CD4-positive, alpha-beta memory T cell (primary cell): ENCODE measurements around the gene KCNB1. TPM values are rescaled to one million over a fixed set of nuclear protein-coding genes. Genes with fewer than 3 reads are reported as not detected.

Source experiments
- CTCF ChIA-PET: fragments of 350-600 bp; sonication (Branson Sonifier 250); formaldehyde crosslinking; loops from one replicate; lab custom pipeline; 2021; ENCODE audit warnings: inconsistent platforms; ENCODE audit not compliant: partially characterized antibody; lab: Charles Lee
- POLR2A ChIA-PET: fragments of 350-600 bp; sonication (Branson Sonifier 250); formaldehyde crosslinking; loops from one replicate; lab custom pipeline; 2021; ENCODE audit not compliant: partially characterized antibody; lab: Charles Lee
- DNase-seq, 5 donors: peaks; one replicate each; pipeline versions ENCODE4 v3.0.0 to v3.0.0-alpha.2; 2020 to 2022; ENCODE audit warnings: mixed read lengths in 1 of 5
- H3K27ac ChIP-seq: one replicate; pipeline ENCODE4 v1.7.0; 2013; ENCODE audit warnings: low read depth, low read length
- H3K27me3 ChIP-seq: 2 replicates; pipeline ENCODE4 v1.7.0; 2013; ENCODE audit warnings: mild to moderate bottlenecking, low read length, moderate library complexity; ENCODE audit not compliant: insufficient read depth
- H3K36me3 ChIP-seq: 2 replicates; pipeline ENCODE4 v1.7.0; 2013; ENCODE audit warnings: mild to moderate bottlenecking, low read length, moderate library complexity; ENCODE audit not compliant: insufficient read depth
- H3K4me1 ChIP-seq: 2 replicates; pipeline ENCODE4 v1.7.0; 2013; ENCODE audit warnings: mild to moderate bottlenecking, low read length, moderate library complexity; ENCODE audit not compliant: insufficient read depth
- H3K4me3 ChIP-seq, 2 donors: one replicate each; pipeline ENCODE4 v1.7.0; 2013; ENCODE audit warnings: low read length in 2 of 2, mild to moderate bottlenecking in 1 of 2
- H3K9me3 ChIP-seq, 2 donors: one replicate each; pipeline ENCODE4 v1.7.0; 2013; ENCODE audit warnings: low read length in 2 of 2, control low read depth in 1 of 2; ENCODE audit not compliant: control insufficient read depth in 1 of 2
- H3K27ac Mint-ChIP-seq, 7 donors: one replicate each; pipeline ENCODE4 v1.8.0; 2020 to 2021; ENCODE audit warnings: mixed read lengths in 7 of 7, mild to moderate bottlenecking in 6 of 7, inconsistent platforms in 3 of 7, moderate library complexity in 3 of 7
- H3K27me3 Mint-ChIP-seq, 2 donors: one replicate each; pipeline ENCODE4 v1.8.0; 2020 to 2021; ENCODE audit warnings: mixed read lengths in 2 of 2
- H3K36me3 Mint-ChIP-seq, 2 donors: one replicate each; pipeline ENCODE4 v1.8.0; 2020 to 2021; ENCODE audit warnings: mixed read lengths in 2 of 2, inconsistent platforms in 1 of 2, mild to moderate bottlenecking in 1 of 2
- H3K4me1 Mint-ChIP-seq, 4 donors: one replicate each; pipeline ENCODE4 v1.8.0; 2020 to 2021; ENCODE audit warnings: mixed read lengths in 4 of 4, mild to moderate bottlenecking in 1 of 4
- H3K4me3 Mint-ChIP-seq, 8 donors: one replicate each; pipeline ENCODE4 v1.8.0; 2020 to 2021; ENCODE audit warnings: mixed read lengths in 8 of 8, mild to moderate bottlenecking in 7 of 8, moderate library complexity in 6 of 8, inconsistent platforms in 3 of 8
- H3K9me3 Mint-ChIP-seq, 8 donors: one replicate each; pipeline ENCODE4 v1.8.0; 2020 to 2021; ENCODE audit warnings: mixed read lengths in 8 of 8, mild to moderate bottlenecking in 5 of 8, inconsistent platforms in 3 of 8, moderate library complexity in 1 of 8
- intact Hi-C: fragments of 100-400 bp; cut with micrococcal nuclease; formaldehyde crosslinking; loops from one replicate; pipeline ENCODE4 v1.15.1; 2023
- polyA plus RNA-seq, 2 donors: library from polyadenylated mRNA; unstranded; fragments of 300-500 nt; fragmentation: Illumina TruSeq; gene quantifications; one replicate each; pipeline ENCODE4 v1.2.3, GENCODE V29; 2021
- total RNA-seq, 2 experiments: library from RNA; stranded (reverse); gene quantifications; one replicate each; pipeline ENCODE4 v1.2.3, GENCODE V29; 2021

Gene KCNB1
- total and polyA plus RNA-seq, 4 experiments from 2014 or later = 0.09 TPM; not detected in 3

- no peaks in the 10 kb centered on the region for H3K9me3 ChIP-seq
- POLR2A ChIA-PET = no interaction called here
- H3K27ac Mint-ChIP-seq = peak overlapping the region in 2 of 7 donors; percentile 7 to 16
- H3K36me3 Mint-ChIP-seq = no peaks in the 10 kb centered on the region
- no peak for DNase-seq
- peaks cover 0 to 3% (median 0%) of the 10 kb centered on the region in 8 donors for H3K9me3 Mint-ChIP-seq
- CTCF ChIA-PET = no interaction called here
- H3K27ac ChIP-seq = no peak overlapping the region
- H3K4me1 Mint-ChIP-seq = no peaks in the 10 kb centered on the region
- peaks cover 3% of the 10 kb centered on the region for H3K27me3 ChIP-seq
- H3K4me3 Mint-ChIP-seq = no peak overlapping the region
- intact Hi-C loops = no loop called here
- H3K36me3 ChIP-seq = no peaks in the 10 kb centered on the region
- H3K27me3 Mint-ChIP-seq = peaks cover 9 to 12% of the 10 kb centered on the region in 2 donors
- H3K4me3 ChIP-seq = no peak overlapping the region
- no peaks in the 10 kb centered on the region for H3K4me1 ChIP-seq
Measured at GRCh38 chr20:49348563-49348962, 133.9 kb downstream of the KCNB1 start.

- Histone ChIP-seq H3K4me1 (no peaks in the 10 kb centered on the region), H3K27me3 (peaks cover 3% of the 10 kb centered on the region), H3K9me3 (no peaks in the 10 kb centered on the region), H3K27ac (no peak overlapping the region), H3K4me3 (no peak overlapping the region), H3K36me3 (no peaks in the 10 kb centered on the region)
- Mint-ChIP-seq H3K4me3 (no peak overlapping the region), H3K4me1 (no peaks in the 10 kb centered on the region), H3K27me3 (peaks cover 12 to 13% of the 10 kb centered on the region in 2 donors), H3K27ac (peak overlapping the region in 2 of 7 donors; percentile 1 to 74), H3K9me3 (peaks cover 0 to 3% (median 0%) of the 10 kb centered on the region in 8 donors), H3K36me3 (no peaks in the 10 kb centered on the region)
- intact Hi-C loops = no loop called here
- ChIA-PET POLR2A (no interaction called here), CTCF (interaction anchor here (1.5 to 1.8 kb wide), 2 partner anchors 9 to 12 kb away, joined by 3 to 7 read pairs; no protein-coding TSS in a partner anchor)
- no peak for DNase-seq
Measured at GRCh38 chr20:49347156-49347555, 135.3 kb downstream of the KCNB1 start.

- H3K4me1 Mint-ChIP-seq = no peaks in the 10 kb centered on the region
- no peaks in the 10 kb centered on the region for H3K36me3 ChIP-seq
- CTCF ChIA-PET = interaction anchor here (1.5 to 1.8 kb wide), 2 partner anchors 9 to 12 kb away, joined by 3 to 7 read pairs; no protein-coding TSS in a partner anchor
Measured at GRCh38 chr20:49346682-49347081, 135.8 kb downstream of the KCNB1 start.

GRCh38 chr20:49345524-49345923 lies 136.9 kb downstream of the KCNB1 start:
- no peak overlapping the region for H3K4me3 ChIP-seq
- H3K36me3 ChIP-seq = no peaks in the 10 kb centered on the region
- CTCF ChIA-PET = interaction anchor here (1.8 kb wide), 1 partner anchor 11 kb away, joined by 7 read pairs; no protein-coding TSS in a partner anchor
- intact Hi-C loops = no loop called here
- H3K27me3 ChIP-seq = no peaks in the 10 kb centered on the region
- H3K36me3 Mint-ChIP-seq = no peaks in the 10 kb centered on the region
- H3K4me1 Mint-ChIP-seq = no peaks in the 10 kb centered on the region
- DNase-seq = no peak
- POLR2A ChIA-PET = no interaction called here
- no peaks in the 10 kb centered on the region for H3K9me3 ChIP-seq
- H3K9me3 Mint-ChIP-seq = no peaks in the 10 kb centered on the region
- no peaks in the 10 kb centered on the region for H3K4me1 ChIP-seq
- H3K27me3 Mint-ChIP-seq = peaks cover 7 to 13% of the 10 kb centered on the region in 2 donors
- H3K27ac ChIP-seq = no peak overlapping the region
- no peak overlapping the region for H3K27ac Mint-ChIP-seq
- H3K4me3 Mint-ChIP-seq = no peak overlapping the region

More at GRCh38 chr20:49346682-49347081, 135.8 kb downstream of the KCNB1 start:
- DNase-seq = no peak
- Mint-ChIP-seq H3K27me3 (peaks cover 7 to 13% of the 10 kb centered on the region in 2 donors), H3K4me3 (no peak overlapping the region), H3K36me3 (no peaks in the 10 kb centered on the region), H3K9me3 (no peaks in the 10 kb centered on the region), H3K27ac (peak overlapping the region in 1 of 7 donors; percentile 24)
- H3K27ac ChIP-seq = no peak overlapping the region
- H3K4me3 ChIP-seq = no peak overlapping the region
- intact Hi-C loops = no loop called here
- H3K27me3 ChIP-seq = peaks cover under 1% of the 10 kb centered on the region
- H3K4me1 ChIP-seq = no peaks in the 10 kb centered on the region
- H3K9me3 ChIP-seq = no peaks in the 10 kb centered on the region
- POLR2A ChIA-PET = no interaction called here

GRCh38 chr20:49344975-49345374 lies 137.5 kb downstream of the KCNB1 start:
- DNase-seq = no peak
- no peak overlapping the region for H3K27ac ChIP-seq
- H3K9me3 Mint-ChIP-seq = no peaks in the 10 kb centered on the region
- H3K36me3 Mint-ChIP-seq = no peaks in the 10 kb centered on the region
- ChIA-PET POLR2A (no interaction called here), CTCF (interaction anchor here (2.9 kb wide), 1 partner anchor 10 kb away, joined by 12 read pairs; no protein-coding TSS in a partner anchor)
- no peaks in the 10 kb centered on the region for H3K4me1 Mint-ChIP-seq
- H3K4me3 Mint-ChIP-seq = no peak overlapping the region
- no peaks in the 10 kb centered on the region for H3K36me3 ChIP-seq
- no peaks in the 10 kb centered on the region for H3K27me3 ChIP-seq
- intact Hi-C loops = no loop called here
- H3K27ac Mint-ChIP-seq = no peak overlapping the region
- H3K9me3 ChIP-seq = no peaks in the 10 kb centered on the region
- no peaks in the 10 kb centered on the region for H3K4me1 ChIP-seq
- peaks cover 7 to 12% of the 10 kb centered on the region in 2 donors for H3K27me3 Mint-ChIP-seq
- no peak overlapping the region for H3K4me3 ChIP-seq

GRCh38 chr20:49344140-49344539 lies 138.3 kb downstream of the KCNB1 start:
- H3K27ac Mint-ChIP-seq = no peak overlapping the region
- Histone ChIP-seq H3K4me1 (no peaks in the 10 kb centered on the region), H3K9me3 (no peaks in the 10 kb centered on the region), H3K4me3 (no peak overlapping the region), H3K27ac (no peak overlapping the region), H3K27me3 (no peaks in the 10 kb centered on the region), H3K36me3 (no peaks in the 10 kb centered on the region)
- ChIA-PET POLR2A (no interaction called here), CTCF (interaction anchor here (2.9 kb wide), 1 partner anchor 10 kb away, joined by 12 read pairs; no protein-coding TSS in a partner anchor)
- no peak for DNase-seq
- no peaks in the 10 kb centered on the region for H3K36me3 Mint-ChIP-seq
- H3K9me3 Mint-ChIP-seq = no peaks in the 10 kb centered on the region
- no peaks in the 10 kb centered on the region for H3K4me1 Mint-ChIP-seq
- H3K4me3 Mint-ChIP-seq = no peak overlapping the region
- H3K27me3 Mint-ChIP-seq = peaks cover 7 to 12% of the 10 kb centered on the region in 2 donors
- intact Hi-C loops = no loop called here

- DNase-seq = no peak
- H3K36me3 ChIP-seq = no peaks in the 10 kb centered on the region
- Mint-ChIP-seq H3K27me3 (peaks cover 4 to 10% of the 10 kb centered on the region in 2 donors), H3K4me1 (no peaks in the 10 kb centered on the region), H3K36me3 (no peaks in the 10 kb centered on the region), H3K9me3 (no peaks in the 10 kb centered on the region), H3K4me3 (no peak overlapping the region), H3K27ac (peak overlapping the region in 1 of 7 donors; percentile 22)
- CTCF ChIA-PET = interaction anchor here (0.8 to 2.9 kb wide), 2 partner anchors 9 to 13 kb away, joined by 3 to 12 read pairs; no protein-coding TSS in a partner anchor
- no peaks in the 10 kb centered on the region for H3K4me1 ChIP-seq
- POLR2A ChIA-PET = no interaction called here
- intact Hi-C loops = no loop called here
- no peak overlapping the region for H3K27ac ChIP-seq
- H3K4me3 ChIP-seq = no peak overlapping the region
- no peaks in the 10 kb centered on the region for H3K27me3 ChIP-seq
- no peaks in the 10 kb centered on the region for H3K9me3 ChIP-seq
Measured at GRCh38 chr20:49343246-49343645, 139.2 kb downstream of the KCNB1 start.
